Stimulated activated CD4-positive, alpha-beta T cell treated with anti-CD3 and anti-CD28 coated beads, Interleukin-15, amount 100 ng/mL, for 1 hour (primary cell): Measurements from ENCODE around the gene ELF1.
"Not testable (repeated sequence)": the region's sequence is repeated elsewhere in the genome, so short reads cannot be mapped to it uniquely, and the experiment has no call there.

Source experiments
- DNase-seq, 2 donors: peaks; one replicate each; pipeline ENCODE4 v3.0.0-alpha.2; 2020; ENCODE audit warnings: low read depth in 1 of 2, low spot score in 1 of 2

Gene ELF1

GRCh38 chr13:40895227-40896184 lies 123.6 kb downstream of the ELF1 start:
- DNase-seq, result no peak

- DNase-seq, result not testable (repeated sequence)
Observed at GRCh38 chr13:40893573-40893972, 125.5 kb downstream of the ELF1 start.

- no peak for DNase-seq
Observed at GRCh38 chr13:40886017-40886416, 133.1 kb downstream of the ELF1 start.

- DNase-seq, result not testable (repeated sequence)
Observed at GRCh38 chr13:40884175-40884574, 134.9 kb downstream of the ELF1 start.
